H9 (cell line): ENCODE measurements around the gene PNMA8A. TPM values are rescaled to one million over a fixed set of nuclear protein-coding genes. Genes with fewer than 3 reads are reported as not detected.

Experiments used
- DNase-seq: peaks from one replicate; pipeline ENCODE4 v3.0.0-alpha.2; 2017
- H2AFZ ChIP-seq: one replicate; pipeline ENCODE4 v1.6.1; 2013; ENCODE audit warnings: mild to moderate bottlenecking, low read length, control low read depth, moderate library complexity
- H2AK5ac ChIP-seq: 2 replicates; pipeline ENCODE4 v1.6.1; 2013; ENCODE audit warnings: low read length, control low read depth, mixed read lengths; ENCODE audit not compliant: insufficient read length
- H2BK120ac ChIP-seq: one replicate; pipeline ENCODE4 v1.6.1; 2013; ENCODE audit warnings: low read depth, mild to moderate bottlenecking, low read length, control low read depth, inconsistent platforms; ENCODE audit not compliant: poor library complexity, severe bottlenecking
- H2BK12ac ChIP-seq: 2 replicates; pipeline ENCODE4 v1.6.1; 2013; ENCODE audit warnings: low read length, control low read depth, mixed read lengths, low read depth; ENCODE audit not compliant: insufficient read length
- H2BK15ac ChIP-seq: 2 replicates; pipeline ENCODE4 v1.6.1; 2013; ENCODE audit warnings: low read depth, low read length, control low read depth
- H2BK20ac ChIP-seq: one replicate; pipeline ENCODE4 v1.6.1; 2013; ENCODE audit warnings: low read depth, mild to moderate bottlenecking, low read length, control low read depth, inconsistent platforms; ENCODE audit not compliant: poor library complexity, severe bottlenecking
- H2BK5ac ChIP-seq: 2 replicates; pipeline ENCODE4 v1.6.1; 2013; ENCODE audit warnings: low read length, control low read depth, mixed read lengths; ENCODE audit not compliant: insufficient read length
- H3K14ac ChIP-seq: 2 replicates; pipeline ENCODE4 v1.6.1; 2013; ENCODE audit warnings: low read length, control low read depth; ENCODE audit not compliant: insufficient read depth
- H3K18ac ChIP-seq: 2 replicates; pipeline ENCODE4 v1.6.1; 2013; ENCODE audit warnings: low read depth, mild to moderate bottlenecking, mixed read lengths, low read length, control low read depth; ENCODE audit not compliant: insufficient read length
- H3K23ac ChIP-seq: 2 replicates; pipeline ENCODE4 v1.6.1; 2013; ENCODE audit warnings: low read length, control low read depth, mixed read lengths, low read depth; ENCODE audit not compliant: insufficient read length
- H3K23me2 ChIP-seq: 2 replicates; pipeline ENCODE4 v1.6.1; 2013; ENCODE audit warnings: low read depth, mild to moderate bottlenecking, mixed read lengths, low read length, control low read depth; ENCODE audit not compliant: insufficient read length, poor library complexity, severe bottlenecking
- H3K27ac ChIP-seq: 2 replicates; pipeline ENCODE4 v1.5.1; 2013; ENCODE audit warnings: low read length, control low read depth, mixed read lengths, low read depth; ENCODE audit not compliant: insufficient read length
- H3K27me3 ChIP-seq: 2 replicates; pipeline ENCODE4 v1.6.1; 2013; ENCODE audit warnings: low read length, control low read depth, inconsistent platforms; ENCODE audit not compliant: insufficient read depth
- H3K4ac ChIP-seq: 2 replicates; pipeline ENCODE4 v1.6.1; 2013; ENCODE audit warnings: low read depth, mild to moderate bottlenecking, control low read depth, inconsistent platforms, low read length, moderate library complexity
- H3K4me1 ChIP-seq: 2 replicates; pipeline ENCODE4 v1.6.1; 2013; ENCODE audit warnings: low read length, control low read depth, inconsistent platforms; ENCODE audit not compliant: insufficient read depth
- H3K4me2 ChIP-seq: 2 replicates; pipeline ENCODE4 v1.6.1; 2013; ENCODE audit warnings: low read length, control low read depth, mixed read lengths; ENCODE audit not compliant: insufficient read length, insufficient read depth
- H3K56ac ChIP-seq: 2 replicates; pipeline ENCODE4 v1.6.1; 2013; ENCODE audit warnings: low read depth, mild to moderate bottlenecking, mixed read lengths, low read length, control low read depth; ENCODE audit not compliant: insufficient read length
- H3K79me1 ChIP-seq: 2 replicates; pipeline ENCODE4 v1.6.1; 2013; ENCODE audit warnings: low read depth, mild to moderate bottlenecking, moderate library complexity, low read length, control low read depth, inconsistent platforms; ENCODE audit not compliant: insufficient read depth, poor library complexity, severe bottlenecking
- H3K79me2 ChIP-seq: 2 replicates; pipeline ENCODE4 v1.6.1; 2013; ENCODE audit warnings: low read length, control low read depth, inconsistent platforms; ENCODE audit not compliant: insufficient read depth
- H3K9ac ChIP-seq: 2 replicates; pipeline ENCODE4 v1.6.1; 2013; ENCODE audit warnings: low read length, control low read depth, mixed read lengths; ENCODE audit not compliant: insufficient read length; ENCODE audit errors: extremely low read depth
- H3K9me3 ChIP-seq: one replicate; pipeline ENCODE4 v1.6.1; 2013; ENCODE audit warnings: low read depth, low read length, inconsistent platforms; ENCODE audit not compliant: control insufficient read depth
- H3T11ph ChIP-seq: one replicate; pipeline ENCODE4 v1.6.1; 2013; ENCODE audit warnings: mild to moderate bottlenecking, low read length, control low read depth, inconsistent platforms
- H4K20me1 ChIP-seq: one replicate; pipeline ENCODE4 v1.6.1; 2013; ENCODE audit not compliant: control insufficient read depth, insufficient read length, insufficient read depth
- H4K5ac ChIP-seq: 2 replicates; pipeline ENCODE4 v1.6.1; 2013; ENCODE audit warnings: low read depth, mild to moderate bottlenecking, mixed read lengths, low read length, control low read depth; ENCODE audit not compliant: insufficient read length
- H4K8ac ChIP-seq: replicated peaks from 2 replicates; pipeline ENCODE4 v1.6.1; 2013; ENCODE audit warnings: low read length, control low read depth, mixed read lengths, low read depth; ENCODE audit not compliant: insufficient read length
- H4K91ac ChIP-seq: 2 replicates; pipeline ENCODE4 v1.6.1; 2013; ENCODE audit warnings: low read depth, mild to moderate bottlenecking, moderate library complexity, mixed read lengths, low read length, control low read depth; ENCODE audit not compliant: insufficient read length
- H3K27ac Mint-ChIP-seq, 3 experiments: 2 replicates in 2 of 3; 3 replicates in 1 of 3; pipeline ENCODE4 v1.8.0; 2020 to 2021; ENCODE audit warnings: mixed read lengths in 3 of 3, mild to moderate bottlenecking in 1 of 3, moderate library complexity in 1 of 3
- H3K27me3 Mint-ChIP-seq: 2 replicates; pipeline ENCODE4 v1.8.0; 2021; ENCODE audit warnings: low read depth, mild to moderate bottlenecking, moderate library complexity, mixed read lengths
- H3K36me3 Mint-ChIP-seq, 3 experiments: 2 replicates in 2 of 3; 3 replicates in 1 of 3; pipeline ENCODE4 v1.8.0; 2020 to 2021; ENCODE audit warnings: low read depth in 3 of 3, mixed read lengths in 3 of 3; ENCODE audit not compliant: insufficient read depth in 1 of 3
- H3K4me1 Mint-ChIP-seq, 2 experiments: 2 replicates each; pipeline ENCODE4 v1.8.0; 2020; ENCODE audit warnings: mixed read lengths in 2 of 2
- H3K4me3 Mint-ChIP-seq, 2 experiments: 2 replicates in 1 of 2; 3 replicates in 1 of 2; pipeline ENCODE4 v1.8.0; 2020 to 2021; ENCODE audit warnings: mild to moderate bottlenecking in 2 of 2, mixed read lengths in 2 of 2, moderate library complexity in 1 of 2
- H3K9me3 Mint-ChIP-seq, 2 experiments: 2 replicates in 1 of 2; 3 replicates in 1 of 2; pipeline ENCODE4 v1.8.0; 2020; ENCODE audit warnings: mild to moderate bottlenecking in 2 of 2, mixed read lengths in 2 of 2, moderate library complexity in 1 of 2
- CTCF ChIP-seq: fragments of 200-600 bp; sonication (generic); conservative IDR thresholded peaks from 3 replicates; pipeline ENCODE4 v1.8.0; 2021; ENCODE audit warnings: antibody characterized with exemption, mild to moderate bottlenecking
- WGBS: extraction: QIAGEN DNeasy Blood & Tissue Kit; methylation state at CpG from one replicate; pipeline ENCODE4 v1.1.7; 2013; ENCODE audit warnings: missing lambda C conversion rate, low lambda C conversion rate, mixed read lengths; ENCODE audit not compliant: insufficient read length; ENCODE audit errors: extremely low coverage; 5-methylcytosine and 5-hydroxymethylcytosine counted together
- total RNA-seq: library from RNA; stranded (reverse); gene quantifications from 2 replicates; pipeline ENCODE4 v1.2.1, GENCODE V29; 2021

The PNMA8A gene
- total RNA-seq, 1 experiment from 2014 or later, result 22.6 TPM

- no peak overlapping the region for H2AFZ ChIP-seq
These were observed 43.4 kb upstream of the PNMA8A start for GRCh38 chr19:46514589-46515289.

More at GRCh38 chr19:46514589-46515289, 43.4 kb upstream of the PNMA8A start:
- no peak overlapping the region for H2BK120ac ChIP-seq
- no peak overlapping the region for H3K23ac ChIP-seq
- H3K4me2 ChIP-seq, result no peak overlapping the region
- no peak overlapping the region for H2BK20ac ChIP-seq
- no peaks in the 10 kb centered on the region for H3K79me1 ChIP-seq
- no peak overlapping the region for H4K91ac ChIP-seq
- H3K27ac Mint-ChIP-seq, result peak overlapping the region in 1 of 3 experiments; percentile 7; a peak in 2 of 7 replicates
- H3K23me2 ChIP-seq, result no peaks in the 10 kb centered on the region
- no peak overlapping the region for H3K4me3 Mint-ChIP-seq
- H2AK5ac ChIP-seq, result no peak overlapping the region
- no peak overlapping the region for H3T11ph ChIP-seq
- H4K20me1 ChIP-seq, result no peaks in the 10 kb centered on the region
- H3K9ac ChIP-seq, result no peak overlapping the region
- WGBS, result no CpG with 5 or more reads among the region's 13 CpGs
- TF ChIP-seq CTCF, result peak; percentile 53; the same call in 2 of the 3 replicates
- H3K9me3 ChIP-seq, result no peaks in the 10 kb centered on the region
- no peaks in the 10 kb centered on the region for H3K4me1 ChIP-seq
- H3K4ac ChIP-seq, result no peak overlapping the region
- no peak overlapping the region for H3K27ac ChIP-seq
- H3K79me2 ChIP-seq, result no peaks in the 10 kb centered on the region
- H3K27me3 ChIP-seq, result no peaks in the 10 kb centered on the region
- H3K4me1 Mint-ChIP-seq, result peaks cover 3 to 4% of the 10 kb centered on the region in 2 experiments; a peak in 3 of 4 replicates
- no peak overlapping the region for H3K14ac ChIP-seq
- peak; percentile 46 for DNase-seq
- peaks cover 2% of the 10 kb centered on the region for H3K27me3 Mint-ChIP-seq
- H3K36me3 Mint-ChIP-seq, result no peaks in the 10 kb centered on the region; a peak in 1 of 7 replicates
- no peak overlapping the region for H3K18ac ChIP-seq
- peaks cover 4 to 6% of the 10 kb centered on the region in 2 experiments; a peak in 3 of 5 replicates for H3K9me3 Mint-ChIP-seq
- H2BK15ac ChIP-seq, result no peak overlapping the region
- H2BK5ac ChIP-seq, result no peak overlapping the region
- H4K5ac ChIP-seq, result no peak overlapping the region
- no peak overlapping the region for H4K8ac ChIP-seq
- no peak overlapping the region for H3K56ac ChIP-seq
- H2BK12ac ChIP-seq, result no peak overlapping the region
